HG02642 (cell line): ENCODE data around the gene PTPRH.
"Not testable (repeated sequence)": the region's sequence is repeated elsewhere in the genome, so short reads cannot be mapped to it uniquely, and the experiment has no call there.

ENCODE experiments used
- ATAC-seq: cut with Tn5 transposase; IDR thresholded peaks from one replicate; pipeline ENCODE4 v1.9.1; 2021; ENCODE audit warnings: mild to moderate bottlenecking; ENCODE audit not compliant: unreplicated experiment, poor library complexity

PTPRH gene

DNA sequence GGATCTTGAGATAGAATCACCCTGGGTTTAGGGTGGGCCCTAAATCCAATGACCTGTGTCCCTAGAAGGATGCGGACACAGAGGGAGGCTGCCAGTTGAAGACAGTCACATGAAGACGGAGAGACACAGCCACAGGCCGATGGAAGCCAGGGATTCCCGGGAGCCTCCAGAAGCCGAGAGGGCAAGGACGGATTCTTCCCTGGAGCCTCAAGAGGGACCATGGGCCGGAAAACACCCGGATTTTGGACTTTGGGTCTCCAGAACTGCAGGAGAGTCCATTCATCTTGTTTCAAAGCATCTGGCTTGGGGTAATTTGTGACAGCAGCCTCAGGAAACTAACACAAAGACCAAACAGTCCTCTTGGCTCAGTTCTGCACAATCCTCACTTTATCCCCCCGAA is 17.0 kb upstream of the PTPRH start:
- no peak for ATAC-seq

DNA sequence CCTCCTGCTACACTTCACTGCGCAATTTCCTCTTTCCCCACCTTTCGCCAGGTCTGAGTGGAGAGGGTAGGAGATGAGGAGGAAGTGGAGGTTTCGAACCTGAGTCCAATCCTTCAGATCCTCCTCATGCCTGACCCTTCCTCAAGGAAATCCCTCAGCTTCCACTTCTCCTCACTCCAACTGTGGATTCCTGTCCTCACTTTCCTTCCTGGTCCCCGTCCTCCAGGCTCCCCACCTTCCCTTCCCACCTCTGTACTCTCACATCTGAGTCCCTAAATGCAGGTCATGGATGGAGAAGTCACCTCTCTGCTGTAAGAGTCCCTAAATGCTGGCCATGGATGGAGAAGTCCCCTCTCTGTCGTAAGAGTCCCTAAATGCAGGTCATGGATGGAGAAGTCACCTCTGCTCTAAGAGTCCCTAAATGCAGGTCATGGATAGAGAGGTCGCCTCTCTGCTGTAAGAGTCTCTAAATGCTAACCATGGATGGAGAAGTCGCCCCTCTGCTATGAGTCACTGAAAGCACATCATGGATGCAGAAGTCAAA is 16.2 kb upstream of the PTPRH start:
- no peak for ATAC-seq

DNA sequence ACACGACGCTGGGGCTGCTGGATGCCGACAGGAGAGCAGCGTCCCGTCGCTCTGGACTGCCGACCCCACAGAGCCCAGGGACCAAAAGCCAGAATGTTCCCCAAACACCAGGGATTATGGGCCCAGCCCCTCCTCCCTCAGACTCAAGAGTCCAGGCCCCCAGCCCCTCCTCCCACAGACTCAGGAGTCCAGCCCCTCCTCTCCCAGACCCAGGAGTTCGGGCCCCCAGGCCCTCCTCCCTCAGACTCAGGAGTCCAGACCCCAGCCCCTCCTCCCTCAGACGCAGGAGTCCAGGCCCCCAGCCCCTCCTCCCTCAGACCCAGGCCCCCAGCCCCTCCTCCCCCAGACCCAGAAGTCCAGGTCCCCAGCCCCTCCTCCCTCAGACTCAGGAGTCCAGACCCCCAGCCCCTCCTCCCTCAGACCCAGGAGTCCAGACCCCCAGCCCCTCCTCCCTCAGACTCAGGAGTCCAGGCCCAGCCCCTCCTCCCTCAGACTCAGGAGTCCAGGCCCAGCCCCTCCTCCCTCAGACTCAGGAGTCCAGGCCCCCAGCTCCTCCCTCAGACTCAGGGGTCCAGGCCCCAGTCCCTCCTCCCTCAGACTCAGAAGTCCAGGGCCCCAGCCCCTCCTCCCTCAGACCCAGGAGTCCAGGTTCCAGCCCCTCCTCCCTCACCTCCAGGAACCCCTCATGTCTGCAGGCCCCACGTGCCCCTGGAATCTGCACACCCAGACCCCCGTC is 15.5 kb upstream of the PTPRH start:
- ATAC-seq = not testable (repeated sequence)

DNA sequence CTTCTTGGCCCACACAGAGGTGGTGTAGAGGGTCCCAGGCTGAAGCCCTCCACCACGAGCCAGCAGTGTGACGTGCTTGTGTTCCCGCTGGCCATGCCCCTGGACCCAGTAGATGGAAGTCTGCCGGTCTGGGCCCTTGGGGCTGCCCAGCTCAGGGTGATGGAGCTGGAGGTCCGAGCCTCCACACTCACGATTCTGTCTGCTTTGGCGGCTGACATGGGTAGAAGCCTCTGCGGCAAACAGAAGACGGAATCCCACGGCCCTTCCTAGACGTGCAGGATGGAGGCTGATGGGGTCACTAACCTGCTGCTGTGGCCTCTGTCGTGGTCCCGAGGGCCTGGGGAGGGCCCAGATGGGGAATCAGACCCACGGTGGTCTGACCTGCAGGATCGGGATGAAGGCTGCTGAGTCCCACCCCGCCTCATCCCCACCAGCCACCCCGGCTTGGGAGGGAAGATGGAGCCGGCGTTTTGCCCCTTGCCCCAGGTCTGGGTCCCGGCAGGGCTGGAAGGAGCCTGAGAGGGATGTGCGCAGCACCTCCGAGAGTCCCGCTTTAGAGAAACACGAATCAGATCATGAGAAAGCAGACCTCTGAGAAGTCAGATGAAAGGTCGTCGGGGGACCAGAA is 14.9 kb upstream of the PTPRH start:
- ATAC-seq = no peak

DNA sequence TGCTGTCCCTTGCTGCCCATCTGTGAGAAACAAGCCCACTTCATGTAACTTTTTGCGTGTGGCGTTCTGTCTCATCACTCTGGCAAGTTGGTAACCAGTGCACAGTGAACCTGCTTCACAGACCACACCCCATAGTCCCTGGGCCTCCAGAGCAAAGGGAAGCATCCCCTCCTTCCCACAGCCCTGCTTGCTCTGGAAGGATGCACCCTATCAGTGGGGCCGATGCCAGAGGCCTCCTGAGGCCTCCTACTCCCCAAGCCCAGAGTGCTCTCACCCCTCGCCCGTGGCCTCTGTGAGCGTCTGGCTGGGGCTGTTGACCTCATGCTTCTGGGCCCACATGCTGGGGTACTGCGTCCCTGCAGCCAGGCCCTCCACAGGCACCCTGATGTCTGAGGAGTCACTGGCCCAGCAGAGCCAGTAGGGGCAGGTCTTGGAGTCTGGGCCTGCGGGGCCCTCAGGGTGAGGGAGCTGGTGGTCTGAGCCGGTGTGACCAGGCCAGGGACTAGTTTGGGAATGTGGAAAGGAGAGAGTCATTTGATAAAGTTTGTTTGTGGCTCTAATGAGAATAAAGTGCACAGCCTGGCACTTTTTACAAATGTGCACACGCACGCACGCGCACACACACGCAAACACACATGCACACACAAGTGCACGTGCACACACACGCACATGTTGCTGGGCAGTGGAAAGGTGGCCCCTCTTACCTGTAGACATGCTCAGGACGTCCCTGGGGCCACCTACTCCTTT is 14.2 kb upstream of the PTPRH start:
- no peak for ATAC-seq

DNA sequence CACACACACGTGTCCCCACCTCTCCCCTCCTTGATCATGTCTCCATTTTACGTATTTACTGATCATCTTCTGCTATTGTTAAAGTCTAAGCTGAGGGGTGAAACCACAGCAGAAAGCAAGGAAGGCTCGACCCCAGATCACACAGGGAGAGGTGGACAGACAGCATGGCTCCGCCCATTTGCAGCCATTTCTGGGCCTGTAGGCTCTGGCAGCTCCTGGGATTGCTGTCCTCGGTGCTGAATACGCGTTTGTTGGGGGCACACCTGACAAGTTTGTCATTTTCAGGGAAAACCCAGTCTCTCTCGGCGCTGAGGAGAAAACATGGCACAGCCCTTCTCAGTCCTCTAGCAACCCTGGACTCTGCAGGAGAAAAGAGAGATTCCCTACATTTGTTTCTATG is 11.2 kb upstream of the PTPRH start:
- ATAC-seq = no peak

DNA sequence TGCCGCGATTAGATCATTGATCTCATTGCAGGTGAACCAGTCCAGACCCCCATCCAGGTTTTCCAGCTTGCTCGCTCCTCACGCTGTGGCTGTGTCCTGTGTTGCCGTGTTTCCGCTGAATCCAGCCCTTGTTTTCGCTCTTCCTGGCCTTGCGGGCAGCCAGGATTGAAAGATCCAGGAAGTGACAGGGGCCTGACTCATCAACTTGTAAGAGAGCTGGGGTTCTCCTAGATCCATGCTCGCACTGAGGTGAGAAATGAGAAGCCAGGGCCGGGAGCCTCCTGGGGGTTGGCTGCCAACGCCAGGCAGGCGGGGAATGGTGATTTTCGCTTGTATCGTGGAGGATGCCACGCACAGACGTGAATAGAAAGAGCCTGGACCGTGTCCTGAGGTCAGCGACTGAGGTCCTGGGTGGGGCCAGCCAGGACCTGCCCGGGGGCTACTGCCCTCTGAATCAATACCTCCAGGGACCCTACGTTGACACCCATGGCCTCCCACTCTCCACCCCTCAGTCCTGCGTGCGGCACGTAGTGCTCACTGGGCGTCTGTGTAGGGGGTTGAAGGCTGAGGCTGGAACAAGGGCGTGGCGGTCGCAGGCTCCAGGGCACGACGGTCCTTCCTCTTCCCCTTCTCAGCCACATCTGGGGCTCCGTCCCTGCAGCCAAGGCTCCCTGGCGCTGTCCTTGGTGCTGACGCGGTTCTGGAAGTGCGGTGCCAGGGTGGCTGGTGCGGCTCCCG is 7.3 kb upstream of the PTPRH start:
- ATAC-seq = no peak

DNA sequence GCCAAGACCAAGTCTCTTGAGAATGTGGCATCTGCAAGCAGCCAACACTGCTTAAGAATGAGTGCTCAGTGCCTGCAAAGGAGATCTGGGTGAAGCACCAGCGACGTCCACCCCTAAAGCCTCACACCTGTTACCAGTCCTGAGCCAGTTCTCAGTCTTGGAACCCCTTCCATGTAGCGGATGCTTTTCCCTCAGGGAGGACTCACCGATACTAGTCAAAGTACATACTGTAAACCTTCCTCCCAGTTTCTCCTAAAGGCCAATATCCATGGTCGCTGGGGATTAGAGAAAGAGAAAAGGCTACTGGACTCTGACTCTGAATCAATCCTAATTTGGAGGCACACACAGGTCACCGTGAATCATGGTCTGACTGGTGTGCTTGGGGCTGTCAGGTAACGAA is 4.2 kb upstream of the PTPRH start:
- ATAC-seq = no peak

DNA sequence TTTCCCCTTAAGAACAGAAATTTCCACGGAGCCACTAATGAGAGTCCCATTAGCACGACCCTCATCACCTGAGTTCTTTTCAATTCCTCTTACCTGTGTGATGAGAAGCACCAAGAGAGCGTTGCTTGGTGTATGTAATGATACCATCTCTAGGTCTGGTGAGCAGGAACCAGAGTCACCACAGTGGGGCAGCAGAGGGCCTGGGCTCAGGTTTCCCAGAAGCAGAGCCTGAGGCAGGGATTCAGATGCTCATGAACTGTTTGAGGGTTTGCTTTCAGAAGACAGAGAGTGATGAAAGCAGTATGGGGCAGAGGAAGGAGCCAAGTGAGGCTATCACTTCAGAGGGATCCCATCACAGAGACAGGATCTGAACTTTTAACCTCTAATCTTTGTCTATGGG is 3.1 kb upstream of the PTPRH start:
- no peak for ATAC-seq

DNA sequence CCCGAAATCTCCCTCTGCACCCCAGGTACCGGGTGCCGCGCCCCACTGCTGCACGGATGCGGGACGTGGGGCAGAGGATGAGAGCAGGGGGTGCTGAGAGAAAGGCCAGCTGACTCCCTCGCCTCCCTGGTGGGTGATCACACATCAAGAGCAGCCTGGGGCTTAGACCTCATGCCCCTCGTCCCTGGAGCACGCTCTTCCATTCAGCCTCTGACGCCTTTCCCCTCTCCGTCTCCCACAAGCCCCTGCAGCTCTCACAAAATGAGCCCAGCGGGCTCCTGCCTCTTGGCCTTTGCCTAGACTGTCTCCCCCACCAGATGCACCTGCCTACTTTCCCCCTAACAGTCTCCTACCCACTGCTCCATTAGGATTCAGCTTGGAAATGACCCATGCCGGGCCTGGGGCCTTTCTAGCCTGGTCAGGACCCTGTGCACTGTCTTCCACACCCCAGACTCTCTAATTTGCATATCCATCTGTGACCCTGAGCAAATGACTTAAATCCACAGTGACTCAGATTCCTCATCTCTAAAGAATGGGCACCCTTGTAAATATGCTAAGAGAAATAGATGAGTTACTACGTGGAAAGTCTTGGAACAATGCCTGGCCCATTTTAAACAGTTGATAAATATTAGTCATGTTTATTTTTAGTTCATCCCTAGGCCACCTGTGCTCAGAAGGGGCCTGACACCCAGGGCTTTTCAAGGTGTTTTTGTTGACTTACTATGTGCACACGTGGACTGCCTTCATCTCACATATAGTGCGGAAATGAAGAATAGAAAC is 582 bp upstream of the PTPRH start:
- ATAC-seq = no peak

DNA sequence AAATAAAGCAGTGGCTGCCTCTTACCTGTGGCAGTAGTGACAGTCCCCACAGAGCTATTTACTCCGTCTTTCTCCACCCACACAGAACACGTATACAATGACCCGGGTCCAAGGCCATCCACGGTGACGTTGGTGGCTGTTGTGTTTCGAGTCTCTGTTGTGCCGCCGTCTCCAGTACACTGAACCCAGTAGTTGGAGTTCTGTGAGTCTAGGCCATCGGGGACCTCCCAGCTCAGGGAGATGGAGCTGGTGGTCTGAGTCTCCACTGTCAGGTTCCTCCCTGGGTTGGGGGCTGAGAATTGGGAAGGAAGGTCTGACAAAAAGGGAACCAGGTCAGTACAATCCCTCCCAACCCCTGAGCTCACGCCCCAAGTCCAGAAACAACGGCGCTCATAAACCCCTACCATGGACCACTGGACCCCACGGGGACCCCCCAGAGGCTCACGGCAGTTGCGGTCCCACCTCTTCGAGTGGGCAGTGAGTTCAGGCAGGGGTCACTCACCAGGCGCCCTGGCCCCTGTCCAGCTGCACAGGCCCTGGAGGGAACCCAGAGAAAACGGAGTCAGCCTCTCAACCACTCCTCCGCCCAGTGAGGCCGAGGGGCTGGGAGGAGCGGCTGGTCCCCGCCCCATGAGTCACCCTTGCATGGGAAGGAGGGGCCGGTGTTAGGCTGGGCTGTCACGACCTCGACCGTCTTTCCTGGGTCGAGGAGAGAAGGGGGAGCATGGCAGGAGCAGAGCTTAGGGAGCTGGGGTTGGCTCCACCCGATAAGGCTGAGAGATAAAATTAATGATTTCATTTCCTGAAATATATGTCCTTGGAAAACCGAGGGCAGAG is 2.4 kb downstream of the PTPRH start:
- ATAC-seq = no peak

DNA sequence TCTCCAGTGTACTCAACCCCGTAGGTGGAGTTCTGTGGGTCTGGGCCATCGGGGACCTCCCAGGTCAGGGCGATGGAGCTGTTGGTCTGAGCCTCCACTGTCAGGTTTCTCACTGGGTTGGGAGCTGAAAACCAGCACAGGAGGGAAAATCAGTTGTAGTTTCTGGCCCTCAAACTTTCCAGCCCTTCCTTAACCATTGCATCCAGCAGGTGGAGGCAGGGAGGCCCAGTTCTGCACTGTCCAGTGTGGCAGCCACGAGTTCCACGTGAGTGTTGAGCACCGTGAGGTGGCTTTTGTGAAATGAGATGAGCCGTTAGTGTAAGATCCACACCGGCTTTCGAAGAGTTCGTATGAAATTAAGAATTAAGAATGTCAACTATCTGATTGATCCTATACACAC is 7.1 kb downstream of the PTPRH start:
- not testable (repeated sequence) for ATAC-seq

DNA sequence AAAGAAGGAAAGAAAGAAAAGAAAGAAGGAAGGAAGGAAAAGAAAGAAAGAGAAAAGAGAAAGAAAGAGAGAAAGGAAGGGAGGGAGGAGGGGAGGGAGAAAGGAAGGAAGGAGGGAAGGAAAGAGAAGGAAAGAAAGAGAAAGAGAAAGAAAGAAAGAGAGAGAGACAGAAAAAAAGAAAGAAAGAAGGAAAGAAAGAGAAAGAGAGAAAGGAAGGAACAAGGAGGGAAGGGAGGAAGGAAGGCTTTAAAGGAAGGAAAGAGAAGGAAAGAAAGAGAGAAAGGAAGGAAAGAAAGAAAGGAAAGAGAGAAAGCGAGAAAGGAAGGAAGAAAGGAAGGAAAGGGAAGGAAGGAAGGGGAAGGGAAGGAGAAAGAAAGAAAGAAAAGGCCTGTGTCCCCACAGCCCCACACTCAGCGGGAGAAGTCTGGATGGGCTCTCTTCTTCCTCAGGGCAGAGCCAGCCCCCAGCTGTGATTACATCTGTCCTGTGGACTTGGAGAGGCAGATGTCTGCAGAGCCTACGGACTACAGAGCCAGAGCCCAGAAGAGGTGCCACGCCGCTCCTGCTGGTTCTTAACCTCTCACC is 9.6 kb downstream of the PTPRH start:
- no peak for ATAC-seq

DNA sequence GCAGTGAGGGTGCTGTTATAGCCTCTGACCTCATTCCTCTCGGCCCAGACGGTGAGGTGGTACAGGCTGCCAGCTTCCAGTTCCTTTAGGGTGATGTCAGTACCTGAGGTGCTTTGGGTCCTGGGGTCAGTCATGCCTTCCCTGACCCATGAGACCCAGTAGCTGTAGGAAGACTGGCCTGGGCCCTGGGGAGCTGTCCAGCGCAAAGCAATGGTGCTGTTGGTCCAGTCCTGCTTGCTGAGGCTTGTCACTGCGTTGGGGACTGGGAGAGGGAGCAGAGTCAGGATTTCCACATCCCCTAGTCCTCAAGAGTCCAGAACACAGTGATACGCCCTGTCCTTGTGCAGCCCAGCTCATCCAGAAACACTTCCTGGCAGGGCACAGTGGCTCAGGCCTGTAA is 10.7 kb downstream of the PTPRH start:
- ATAC-seq = no peak

DNA sequence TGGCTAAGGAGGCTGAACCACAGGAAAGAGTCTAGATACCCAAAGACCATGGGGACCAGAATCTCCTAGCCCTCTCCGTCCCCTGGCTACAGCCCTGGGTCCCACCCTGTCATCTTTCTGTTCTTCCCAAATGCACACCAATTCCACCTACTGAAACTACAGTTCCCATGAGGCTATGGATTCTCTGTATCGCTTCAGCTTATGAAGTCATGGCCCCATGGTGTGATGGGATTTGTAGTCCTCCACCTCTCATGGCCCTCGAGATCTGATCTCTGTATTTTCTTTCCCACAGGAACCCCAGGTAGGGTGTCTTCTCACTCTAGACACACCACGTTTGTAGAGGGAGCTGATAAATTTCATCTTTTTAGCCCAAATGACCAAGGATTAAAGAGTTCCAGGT is 11.8 kb downstream of the PTPRH start:
- ATAC-seq = no peak

DNA sequence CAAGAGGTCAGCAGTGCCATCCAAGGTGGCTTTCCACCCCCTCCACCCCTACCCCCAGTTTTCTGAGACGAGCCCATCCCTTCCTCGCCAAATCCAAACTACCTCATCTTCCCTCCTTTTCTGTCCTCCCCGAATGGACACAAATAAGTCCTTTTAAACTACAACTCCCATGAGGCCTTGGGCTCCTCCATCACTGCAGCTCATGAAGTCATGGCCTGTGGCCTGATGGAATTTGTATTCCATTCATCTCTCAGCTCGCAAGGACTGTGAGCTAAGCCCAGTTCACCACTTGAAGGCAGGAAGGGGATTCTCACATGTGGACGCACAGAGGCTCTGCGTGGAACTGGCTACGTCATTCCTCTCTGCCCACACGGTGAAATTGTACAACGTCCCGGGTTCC is 12.5 kb downstream of the PTPRH start:
- no peak for ATAC-seq

DNA sequence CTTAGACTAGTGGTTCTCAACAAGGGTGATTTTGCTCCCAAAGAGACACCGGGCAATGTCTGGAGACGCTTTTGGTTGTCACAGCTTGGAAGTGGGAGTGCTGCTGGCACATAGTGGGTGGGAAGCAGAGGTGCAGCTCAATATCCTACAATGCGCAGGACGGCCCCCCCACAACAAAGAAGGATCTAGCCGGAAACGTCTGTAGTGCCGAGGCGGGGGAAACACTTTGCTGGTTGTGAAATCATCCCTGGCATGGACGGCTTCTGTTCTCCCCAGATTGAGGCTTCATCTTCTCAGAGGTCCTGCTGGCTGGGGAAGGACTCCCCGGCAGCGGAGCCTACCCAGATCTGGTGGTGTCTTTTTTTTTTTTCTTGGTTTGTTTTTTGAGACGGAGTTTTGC is 15.8 kb downstream of the PTPRH start:
- no peak for ATAC-seq

DNA sequence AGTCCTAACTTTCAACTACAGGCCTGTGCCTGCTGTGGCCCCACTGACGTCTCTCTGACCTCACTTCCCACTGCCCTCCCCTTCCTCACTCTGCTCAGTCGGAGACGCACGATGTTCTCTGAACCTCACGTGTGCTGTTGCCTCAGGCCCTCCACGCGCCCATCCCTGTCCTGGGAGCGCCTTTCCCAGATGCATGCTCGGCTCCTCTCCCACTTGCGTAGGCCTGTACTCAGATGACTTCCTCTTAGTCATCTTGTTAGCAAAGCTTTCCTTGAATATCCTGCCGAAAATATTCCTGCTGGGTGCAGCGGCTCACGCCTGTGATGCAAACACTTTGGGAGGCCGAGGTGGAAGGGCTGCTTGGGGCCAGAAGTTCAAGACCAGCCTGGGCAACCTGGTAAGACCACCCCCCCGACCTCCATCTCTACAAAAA is 19.9 kb downstream of the PTPRH start:
- no peak for ATAC-seq

DNA sequence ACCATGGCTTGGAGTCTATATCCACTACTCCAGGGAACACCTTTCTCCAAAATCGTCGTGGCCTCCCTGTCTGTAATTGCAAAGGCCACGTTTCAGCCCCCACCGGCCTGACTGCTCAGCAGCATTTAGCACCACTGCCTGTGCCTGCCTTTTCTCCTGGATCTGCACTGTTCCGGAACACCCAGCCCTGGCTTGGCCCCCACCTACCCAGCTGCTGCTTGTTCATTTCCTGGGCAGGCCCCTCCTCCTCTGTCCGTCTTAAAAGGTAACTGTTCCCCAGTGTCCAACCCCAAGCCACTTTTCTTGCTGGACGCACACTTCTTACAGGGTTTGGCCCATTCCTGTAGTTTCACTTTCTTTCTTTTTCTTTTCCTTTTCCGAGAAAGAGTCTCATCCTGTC is 20.7 kb downstream of the PTPRH start:
- no peak for ATAC-seq
